ENCODE results near the gene SLC25A52. TPM values are rescaled to one million over a fixed set of nuclear protein-coding genes. Genes with fewer than 3 reads are reported as not detected.

Gene SLC25A52
- total and polyA plus RNA-seq, 2 experiments from 2014 or later = not detected

DNA sequence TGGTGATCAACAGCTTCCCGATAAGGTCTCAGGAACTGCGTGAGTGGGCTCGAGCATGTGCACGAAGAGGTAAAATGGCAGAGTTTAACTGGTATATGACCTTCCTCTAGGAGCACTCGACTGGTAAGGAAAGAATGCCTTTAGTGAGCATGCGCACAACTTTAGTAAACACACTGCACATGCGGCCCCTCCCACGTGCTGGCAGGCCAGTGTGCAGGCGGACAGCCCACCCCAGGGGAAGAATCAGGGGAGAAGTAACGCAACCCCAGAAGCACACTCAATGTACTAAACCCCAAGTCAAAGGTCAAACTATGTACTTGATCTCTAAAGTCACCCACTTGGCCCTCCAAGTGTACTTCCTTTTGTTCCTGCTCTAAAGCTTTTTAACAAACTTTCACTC is 28.7 kb upstream of the SLC25A52 start:
- Histone ChIP-seq H2AFZ (peak overlapping the region; percentile 60; the same call in 1 of the 2 replicates), H3K9me2 (ENCODE audit: insufficient read depth) (no peaks in the 10 kb centered on the region)
- ATAC-seq = no peak

DNA sequence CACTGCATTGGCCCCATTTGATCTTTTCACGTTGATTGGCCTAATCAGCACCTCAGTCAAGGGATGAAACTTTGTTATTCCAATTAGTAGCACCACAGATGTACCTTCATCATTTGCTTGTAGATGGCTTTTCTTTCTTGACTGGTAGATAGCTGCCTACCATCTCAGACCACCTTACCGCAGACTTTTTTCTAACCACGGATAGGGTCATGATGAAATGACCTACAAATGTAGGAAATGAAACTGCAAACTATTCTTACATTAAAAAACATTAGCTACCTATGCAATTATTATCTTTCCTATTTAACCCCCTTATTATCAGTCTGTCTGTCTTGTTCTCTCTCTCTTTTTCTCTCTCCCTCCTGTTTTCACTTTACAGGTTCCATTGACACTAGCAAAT is 22.4 kb upstream of the SLC25A52 start:
- DNase-seq (ENCODE audit: low spot score) (no peak), ATAC-seq (no peak)
- Mint-ChIP-seq H3K27ac (no peak overlapping the region), H3K4me3 (no peak overlapping the region), H3K27me3 (ENCODE audit: insufficient read depth, low read depth, poor library complexity) (peaks cover 2% of the 10 kb centered on the region), H3K36me3 (ENCODE audit: low read depth) (peaks cover 16% of the 10 kb centered on the region; the same call in 2 of the 3 replicates), H3K9me3 (peaks cover 15% of the 10 kb centered on the region), H3K4me1 (peaks cover 6% of the 10 kb centered on the region)
- Histone ChIP-seq H3K4me1 (ENCODE audit: insufficient read depth) (no peaks in the 10 kb centered on the region), H3F3A (replicated peaks; ENCODE audit: low read depth) (no peaks in the 10 kb centered on the region), H3K79me2 (replicated peaks; ENCODE audit: insufficient read depth) (no peaks in the 10 kb centered on the region), H4K20me1 (replicated peaks; ENCODE audit: insufficient read depth) (no peaks in the 10 kb centered on the region), H2AFZ (no peak overlapping the region; the same call in 1 of the 2 replicates), H3K36me3 (ENCODE audit: insufficient read depth) (no peaks in the 10 kb centered on the region), H3K4me3 (no peak overlapping the region), H3K27ac (ENCODE audit: low read depth) (no peak overlapping the region), H3K9me2 (ENCODE audit: insufficient read depth) (0 out of 2 replicates have a peak, but pooled peaks cover 4% of the 10 kb centered on the region), H3K27me3 (ENCODE audit: insufficient read depth) (no peaks in the 10 kb centered on the region), H3K4me2 (no peak overlapping the region)
- TF ChIP-seq, protein P1, sequence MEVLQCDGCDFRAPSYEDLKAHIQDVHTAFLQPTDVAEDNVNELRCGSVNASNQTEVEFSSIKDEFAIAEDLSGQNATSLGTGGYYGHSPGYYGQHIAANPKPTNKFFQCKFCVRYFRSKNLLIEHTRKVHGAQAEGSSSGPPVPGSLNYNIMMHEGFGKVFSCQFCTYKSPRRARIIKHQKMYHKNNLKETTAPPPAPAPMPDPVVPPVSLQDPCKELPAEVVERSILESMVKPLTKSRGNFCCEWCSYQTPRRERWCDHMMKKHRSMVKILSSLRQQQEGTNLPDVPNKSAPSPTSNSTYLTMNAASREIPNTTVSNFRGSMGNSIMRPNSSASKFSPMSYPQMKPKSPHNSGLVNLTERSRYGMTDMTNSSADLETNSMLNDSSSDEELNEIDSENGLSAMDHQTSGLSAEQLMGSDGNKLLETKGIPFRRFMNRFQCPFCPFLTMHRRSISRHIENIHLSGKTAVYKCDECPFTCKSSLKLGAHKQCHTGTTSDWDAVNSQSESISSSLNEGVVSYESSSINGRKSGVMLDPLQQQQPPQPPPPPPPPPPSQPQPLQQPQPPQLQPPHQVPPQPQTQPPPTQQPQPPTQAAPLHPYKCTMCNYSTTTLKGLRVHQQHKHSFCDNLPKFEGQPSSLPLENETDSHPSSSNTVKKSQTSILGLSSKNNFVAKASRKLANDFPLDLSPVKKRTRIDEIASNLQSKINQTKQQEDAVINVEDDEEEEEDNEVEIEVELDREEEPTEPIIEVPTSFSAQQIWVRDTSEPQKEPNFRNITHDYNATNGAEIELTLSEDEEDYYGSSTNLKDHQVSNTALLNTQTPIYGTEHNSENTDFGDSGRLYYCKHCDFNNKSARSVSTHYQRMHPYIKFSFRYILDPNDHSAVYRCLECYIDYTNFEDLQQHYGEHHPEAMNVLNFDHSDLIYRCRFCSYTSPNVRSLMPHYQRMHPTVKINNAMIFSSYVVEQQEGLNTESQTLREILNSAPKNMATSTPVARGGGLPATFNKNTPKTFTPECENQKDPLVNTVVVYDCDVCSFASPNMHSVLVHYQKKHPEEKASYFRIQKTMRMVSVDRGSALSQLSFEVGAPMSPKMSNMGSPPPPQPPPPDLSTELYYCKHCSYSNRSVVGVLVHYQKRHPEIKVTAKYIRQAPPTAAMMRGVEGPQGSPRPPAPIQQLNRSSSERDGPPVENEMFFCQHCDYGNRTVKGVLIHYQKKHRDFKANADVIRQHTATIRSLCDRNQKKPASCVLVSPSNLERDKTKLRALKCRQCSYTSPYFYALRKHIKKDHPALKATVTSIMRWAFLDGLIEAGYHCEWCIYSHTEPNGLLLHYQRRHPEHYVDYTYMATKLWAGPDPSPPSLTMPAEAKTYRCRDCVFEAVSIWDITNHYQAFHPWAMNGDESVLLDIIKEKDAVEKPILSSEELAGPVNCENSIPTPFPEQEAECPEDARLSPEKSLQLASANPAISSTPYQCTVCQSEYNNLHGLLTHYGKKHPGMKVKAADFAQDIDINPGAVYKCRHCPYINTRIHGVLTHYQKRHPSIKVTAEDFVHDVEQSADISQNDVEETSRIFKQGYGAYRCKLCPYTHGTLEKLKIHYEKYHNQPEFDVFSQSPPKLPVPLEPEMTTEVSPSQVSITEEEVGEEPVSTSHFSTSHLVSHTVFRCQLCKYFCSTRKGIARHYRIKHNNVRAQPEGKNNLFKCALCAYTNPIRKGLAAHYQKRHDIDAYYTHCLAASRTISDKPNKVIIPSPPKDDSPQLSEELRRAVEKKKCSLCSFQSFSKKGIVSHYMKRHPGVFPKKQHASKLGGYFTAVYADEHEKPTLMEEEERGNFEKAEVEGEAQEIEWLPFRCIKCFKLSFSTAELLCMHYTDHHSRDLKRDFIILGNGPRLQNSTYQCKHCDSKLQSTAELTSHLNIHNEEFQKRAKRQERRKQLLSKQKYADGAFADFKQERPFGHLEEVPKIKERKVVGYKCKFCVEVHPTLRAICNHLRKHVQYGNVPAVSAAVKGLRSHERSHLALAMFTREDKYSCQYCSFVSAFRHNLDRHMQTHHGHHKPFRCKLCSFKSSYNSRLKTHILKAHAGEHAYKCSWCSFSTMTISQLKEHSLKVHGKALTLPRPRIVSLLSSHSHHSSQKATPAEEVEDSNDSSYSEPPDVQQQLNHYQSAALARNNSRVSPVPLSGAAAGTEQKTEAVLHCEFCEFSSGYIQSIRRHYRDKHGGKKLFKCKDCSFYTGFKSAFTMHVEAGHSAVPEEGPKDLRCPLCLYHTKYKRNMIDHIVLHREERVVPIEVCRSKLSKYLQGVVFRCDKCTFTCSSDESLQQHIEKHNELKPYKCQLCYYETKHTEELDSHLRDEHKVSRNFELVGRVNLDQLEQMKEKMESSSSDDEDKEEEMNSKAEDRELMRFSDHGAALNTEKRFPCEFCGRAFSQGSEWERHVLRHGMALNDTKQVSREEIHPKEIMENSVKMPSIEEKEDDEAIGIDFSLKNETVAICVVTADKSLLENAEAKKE (CRISPR knock-in tag; IDR thresholded peaks at IDR 0.05) = no peak
- no peak for TF ChIP-seq JUNB (IDR thresholded peaks at IDR 0.05; ENCODE audit: unreplicated experiment)
- TF ChIP-seq EZH2 (IDR thresholded peaks at IDR 0.05; ENCODE audit: low read depth, unreplicated experiment) = no peak
- no peak for TF ChIP-seq EZH2phosphoT487 (IDR thresholded peaks at IDR 0.05; ENCODE audit: unreplicated experiment)
- no peak for TF ChIP-seq NANOG (IDR thresholded peaks at IDR 0.05; ENCODE audit: borderline replicate concordance)
- TF ChIP-seq POLR2AphosphoS5 (IDR thresholded peaks at IDR 0.05; ENCODE audit: low read depth) = no peak

More for the DNA sequence above, 28.7 kb upstream of the SLC25A52 start:
- H3K4me1 Mint-ChIP-seq = peaks cover 2% of the 10 kb centered on the region; the same call in 1 of the 3 replicates
- no peaks in the 10 kb centered on the region; the same call in 2 of the 3 replicates for H3K36me3 Mint-ChIP-seq (ENCODE audit: low read depth)
- Histone ChIP-seq H3K4me2 (no peak overlapping the region), H3K27me3 (ENCODE audit: insufficient read depth) (no peaks in the 10 kb centered on the region), H3K27ac (ENCODE audit: low read depth) (no peak overlapping the region), H3K4me3 (no peak overlapping the region), H4K20me1 (replicated peaks; ENCODE audit: insufficient read depth) (no peaks in the 10 kb centered on the region), H3F3A (replicated peaks; ENCODE audit: low read depth) (no peaks in the 10 kb centered on the region), H3K4me1 (ENCODE audit: insufficient read depth) (no peaks in the 10 kb centered on the region), H3K79me2 (replicated peaks; ENCODE audit: insufficient read depth) (no peaks in the 10 kb centered on the region), H3K36me3 (ENCODE audit: insufficient read depth) (no peaks in the 10 kb centered on the region)
- DNase-seq (ENCODE audit: low spot score) = no peak
- TF ChIP-seq, protein P2, sequence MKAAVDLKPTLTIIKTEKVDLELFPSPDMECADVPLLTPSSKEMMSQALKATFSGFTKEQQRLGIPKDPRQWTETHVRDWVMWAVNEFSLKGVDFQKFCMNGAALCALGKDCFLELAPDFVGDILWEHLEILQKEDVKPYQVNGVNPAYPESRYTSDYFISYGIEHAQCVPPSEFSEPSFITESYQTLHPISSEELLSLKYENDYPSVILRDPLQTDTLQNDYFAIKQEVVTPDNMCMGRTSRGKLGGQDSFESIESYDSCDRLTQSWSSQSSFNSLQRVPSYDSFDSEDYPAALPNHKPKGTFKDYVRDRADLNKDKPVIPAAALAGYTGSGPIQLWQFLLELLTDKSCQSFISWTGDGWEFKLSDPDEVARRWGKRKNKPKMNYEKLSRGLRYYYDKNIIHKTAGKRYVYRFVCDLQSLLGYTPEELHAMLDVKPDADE (IDR thresholded peaks at IDR 0.05) = no peak
- TF ChIP-seq POLR2AphosphoS5 (IDR thresholded peaks at IDR 0.05; ENCODE audit: low read depth) = no peak
- TF ChIP-seq ZNF114 (CRISPR knock-in tag; IDR thresholded peaks at IDR 0.05) = no peak
- TF ChIP-seq, protein P3, sequence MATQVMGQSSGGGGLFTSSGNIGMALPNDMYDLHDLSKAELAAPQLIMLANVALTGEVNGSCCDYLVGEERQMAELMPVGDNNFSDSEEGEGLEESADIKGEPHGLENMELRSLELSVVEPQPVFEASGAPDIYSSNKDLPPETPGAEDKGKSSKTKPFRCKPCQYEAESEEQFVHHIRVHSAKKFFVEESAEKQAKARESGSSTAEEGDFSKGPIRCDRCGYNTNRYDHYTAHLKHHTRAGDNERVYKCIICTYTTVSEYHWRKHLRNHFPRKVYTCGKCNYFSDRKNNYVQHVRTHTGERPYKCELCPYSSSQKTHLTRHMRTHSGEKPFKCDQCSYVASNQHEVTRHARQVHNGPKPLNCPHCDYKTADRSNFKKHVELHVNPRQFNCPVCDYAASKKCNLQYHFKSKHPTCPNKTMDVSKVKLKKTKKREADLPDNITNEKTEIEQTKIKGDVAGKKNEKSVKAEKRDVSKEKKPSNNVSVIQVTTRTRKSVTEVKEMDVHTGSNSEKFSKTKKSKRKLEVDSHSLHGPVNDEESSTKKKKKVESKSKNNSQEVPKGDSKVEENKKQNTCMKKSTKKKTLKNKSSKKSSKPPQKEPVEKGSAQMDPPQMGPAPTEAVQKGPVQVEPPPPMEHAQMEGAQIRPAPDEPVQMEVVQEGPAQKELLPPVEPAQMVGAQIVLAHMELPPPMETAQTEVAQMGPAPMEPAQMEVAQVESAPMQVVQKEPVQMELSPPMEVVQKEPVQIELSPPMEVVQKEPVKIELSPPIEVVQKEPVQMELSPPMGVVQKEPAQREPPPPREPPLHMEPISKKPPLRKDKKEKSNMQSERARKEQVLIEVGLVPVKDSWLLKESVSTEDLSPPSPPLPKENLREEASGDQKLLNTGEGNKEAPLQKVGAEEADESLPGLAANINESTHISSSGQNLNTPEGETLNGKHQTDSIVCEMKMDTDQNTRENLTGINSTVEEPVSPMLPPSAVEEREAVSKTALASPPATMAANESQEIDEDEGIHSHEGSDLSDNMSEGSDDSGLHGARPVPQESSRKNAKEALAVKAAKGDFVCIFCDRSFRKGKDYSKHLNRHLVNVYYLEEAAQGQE (IDR thresholded peaks at IDR 0.05; ENCODE audit: unreplicated experiment) = no peak
- no peaks in the 10 kb centered on the region for H3K9me3 Mint-ChIP-seq
- peaks cover 5% of the 10 kb centered on the region for H3K27me3 Mint-ChIP-seq (ENCODE audit: insufficient read depth, low read depth, poor library complexity)
- no peak overlapping the region for H3K27ac Mint-ChIP-seq
- no peak overlapping the region for H3K4me3 Mint-ChIP-seq

Data from GM23338 (cell line).